HEK293 (cell line): ENCODE data around the gene DKKL1.

Experiments used
- IKZF3 ChIP-seq: fragments of 450-650 bp; IDR thresholded peaks from 2 replicates; pipeline ENCODE4 v1.5.0; 2018; ENCODE audit warnings: missing biosample characterization, mild to moderate bottlenecking, missing genetic modification characterization, moderate library complexity
- KLF7 ChIP-seq: fragments of 450-650 bp; formaldehyde crosslinking; IDR thresholded peaks from 2 replicates; pipeline ENCODE4 v1.5.1; 2016; ENCODE audit warnings: missing biosample characterization, missing genetic modification characterization, borderline replicate concordance
- PRDM1 ChIP-seq: fragments of 450-650 bp; formaldehyde crosslinking; IDR thresholded peaks from 2 replicates; pipeline ENCODE4; 2016; ENCODE audit warnings: missing biosample characterization, missing genetic modification characterization
- REPIN1 ChIP-seq: fragments of 450-650 bp; formaldehyde crosslinking; IDR thresholded peaks from 2 replicates; pipeline ENCODE4 v1.5.1; 2017; ENCODE audit warnings: missing biosample characterization, missing genetic modification characterization, low read depth
- ZBTB48 ChIP-seq: fragments of 450-650 bp; formaldehyde crosslinking; IDR thresholded peaks from 2 replicates; pipeline ENCODE4 v1.5.1; 2016; ENCODE audit warnings: missing biosample characterization, missing genetic modification characterization
- ZEB2 ChIP-seq: fragments of 450-650 bp; formaldehyde crosslinking; IDR thresholded peaks from 2 replicates; pipeline ENCODE4 v1.5.1; 2016; ENCODE audit warnings: missing biosample characterization, missing genetic modification characterization
- ZNF10 ChIP-seq: fragments of 450-650 bp; formaldehyde crosslinking; IDR thresholded peaks from 2 replicates; pipeline ENCODE4 v1.5.1; 2017; ENCODE audit warnings: missing biosample characterization, missing genetic modification characterization
- ZNF112 ChIP-seq: fragments of 450-650 bp; formaldehyde crosslinking; IDR thresholded peaks from 2 replicates; pipeline ENCODE4 v1.5.0; 2017; ENCODE audit warnings: missing biosample characterization, missing genetic modification characterization
- ZNF157 ChIP-seq: fragments of 450-650 bp; formaldehyde crosslinking; IDR thresholded peaks from 2 replicates; pipeline ENCODE4 v1.5.1; 2016; ENCODE audit warnings: missing biosample characterization, missing genetic modification characterization
- ZNF2 ChIP-seq: fragments of 450-650 bp; formaldehyde crosslinking; IDR thresholded peaks from 2 replicates; pipeline ENCODE4 v1.5.1; 2016; ENCODE audit warnings: missing biosample characterization, missing genetic modification characterization
- ZNF211 ChIP-seq: fragments of 450-650 bp; formaldehyde crosslinking; IDR thresholded peaks from 2 replicates; pipeline ENCODE4 v1.5.1; 2016; ENCODE audit warnings: low read depth, missing biosample characterization, missing genetic modification characterization
- ZNF366 ChIP-seq: fragments of 450-650 bp; formaldehyde crosslinking; conservative IDR thresholded peaks from 2 replicates; pipeline ENCODE4 v1.5.1; 2016; ENCODE audit warnings: missing biosample characterization, missing genetic modification characterization
- ZNF394 ChIP-seq: fragments of 450-650 bp; formaldehyde crosslinking; IDR thresholded peaks from 2 replicates; pipeline ENCODE4 v1.5.1; 2016; ENCODE audit warnings: missing biosample characterization, missing genetic modification characterization, mild to moderate bottlenecking, moderate library complexity, borderline replicate concordance
- ZNF404 ChIP-seq: fragments of 450-650 bp; formaldehyde crosslinking; IDR thresholded peaks from 2 replicates; pipeline ENCODE4 v1.5.1; 2017; ENCODE audit warnings: missing biosample characterization, missing genetic modification characterization
- ZNF433 ChIP-seq: fragments of 450-650 bp; formaldehyde crosslinking; IDR thresholded peaks from 2 replicates; pipeline ENCODE4 v1.5.1; 2016; ENCODE audit warnings: missing biosample characterization, missing genetic modification characterization, low read depth
- ZNF510 ChIP-seq: fragments of 450-650 bp; formaldehyde crosslinking; IDR thresholded peaks from 2 replicates; pipeline ENCODE4 v1.5.1; 2018; ENCODE audit warnings: mild to moderate bottlenecking, missing genetic modification characterization, missing biosample characterization; ENCODE audit not compliant: insufficient replicate concordance
- ZNF529 ChIP-seq: fragments of 450-650 bp; formaldehyde crosslinking; IDR thresholded peaks from 2 replicates; pipeline ENCODE4 v1.5.1; 2017; ENCODE audit warnings: missing genetic modification characterization, missing biosample characterization; ENCODE audit not compliant: insufficient replicate concordance
- ZNF558 ChIP-seq: fragments of 450-650 bp; formaldehyde crosslinking; IDR thresholded peaks from 2 replicates; pipeline ENCODE4 v1.5.1; 2016; ENCODE audit warnings: missing biosample characterization, missing genetic modification characterization
- ZNF560 ChIP-seq: fragments of 450-650 bp; formaldehyde crosslinking; IDR thresholded peaks from 2 replicates; pipeline ENCODE4 v1.5.1; 2017; ENCODE audit warnings: missing biosample characterization, missing genetic modification characterization, borderline replicate concordance
- ZNF600 ChIP-seq: fragments of 450-650 bp; formaldehyde crosslinking; IDR thresholded peaks from 2 replicates; pipeline ENCODE4 v1.5.1; 2016; ENCODE audit warnings: missing biosample characterization, missing genetic modification characterization
- ZNF623 ChIP-seq: fragments of 450-650 bp; formaldehyde crosslinking; IDR thresholded peaks from 2 replicates; pipeline ENCODE4 v1.5.1; 2016; ENCODE audit warnings: missing biosample characterization, missing genetic modification characterization
- ZNF658 ChIP-seq: fragments of 450-650 bp; formaldehyde crosslinking; IDR thresholded peaks from 2 replicates; pipeline ENCODE4; 2016; ENCODE audit warnings: missing biosample characterization, missing genetic modification characterization
- TF ChIP-seq, protein P1 (sequence below): fragments of 450-650 bp; formaldehyde crosslinking; conservative IDR thresholded peaks from 2 replicates; pipeline ENCODE4 v1.5.1; 2016; ENCODE audit warnings: low read depth, missing biosample characterization, missing genetic modification characterization
- TF ChIP-seq, protein P2 (sequence below): fragments of 450-650 bp; formaldehyde crosslinking; IDR thresholded peaks from 2 replicates; pipeline ENCODE4 v1.5.1; 2016; ENCODE audit warnings: missing biosample characterization, missing genetic modification characterization
- TF ChIP-seq, protein P3 (sequence below): fragments of 450-650 bp; formaldehyde crosslinking; IDR thresholded peaks from 2 replicates; pipeline ENCODE4 v1.5.1; 2016; ENCODE audit warnings: missing biosample characterization, missing genetic modification characterization, borderline replicate concordance
- TF ChIP-seq, protein P4 (sequence below): fragments of 450-650 bp; formaldehyde crosslinking; IDR thresholded peaks from 2 replicates; pipeline ENCODE4 v1.5.1; 2016; ENCODE audit warnings: missing biosample characterization, missing genetic modification characterization
- TF ChIP-seq, protein P5 (sequence below): fragments of 450-650 bp; formaldehyde crosslinking; IDR thresholded peaks from 2 replicates; pipeline ENCODE4 v1.5.1; 2016; ENCODE audit warnings: missing biosample characterization, missing genetic modification characterization, low read depth
- TF ChIP-seq, protein P6 (sequence below): fragments of 450-650 bp; formaldehyde crosslinking; IDR thresholded peaks from 2 replicates; pipeline ENCODE4 v1.5.1; 2016; ENCODE audit warnings: missing biosample characterization, missing genetic modification characterization

Gene DKKL1

DNA sequence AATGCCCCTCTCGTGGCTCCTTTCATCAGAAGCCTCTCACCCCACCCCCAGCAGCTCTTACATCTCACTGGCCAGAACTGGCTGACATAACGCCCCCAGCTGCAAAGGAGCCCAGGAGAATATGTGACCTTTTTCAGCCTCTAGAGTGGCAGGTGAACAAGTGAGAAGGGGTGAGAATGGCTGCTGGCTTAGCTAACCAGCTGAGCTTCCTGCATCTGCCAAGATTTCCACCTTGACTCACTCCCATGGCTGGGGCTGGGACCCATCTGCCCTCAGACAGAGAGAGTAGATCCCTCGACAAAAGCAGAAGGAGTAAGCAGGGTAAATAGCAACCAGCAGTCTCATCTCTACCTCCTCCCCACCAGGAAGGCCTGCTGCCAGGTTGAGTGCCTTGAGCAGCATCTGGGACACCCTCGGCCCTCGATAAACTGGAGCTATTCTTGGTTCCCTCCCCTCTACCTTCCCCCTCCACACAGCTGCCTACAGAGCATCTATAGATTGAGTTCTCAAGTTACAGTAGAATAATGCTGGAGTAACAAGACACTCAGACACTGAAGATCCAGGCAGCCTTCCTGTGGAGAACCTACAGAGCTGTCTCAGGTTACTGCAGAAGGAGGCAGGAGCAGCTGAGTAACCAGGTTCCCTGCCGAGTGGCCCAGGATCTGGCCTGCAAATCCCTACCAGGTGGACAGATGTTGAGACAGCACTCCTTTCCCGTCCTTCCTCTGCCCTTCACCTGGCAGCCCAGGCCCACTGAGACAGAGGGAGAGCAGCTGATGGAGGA, 39.9 kb downstream of the DKKL1 start (continued):
- TF ChIP-seq, protein P1, sequence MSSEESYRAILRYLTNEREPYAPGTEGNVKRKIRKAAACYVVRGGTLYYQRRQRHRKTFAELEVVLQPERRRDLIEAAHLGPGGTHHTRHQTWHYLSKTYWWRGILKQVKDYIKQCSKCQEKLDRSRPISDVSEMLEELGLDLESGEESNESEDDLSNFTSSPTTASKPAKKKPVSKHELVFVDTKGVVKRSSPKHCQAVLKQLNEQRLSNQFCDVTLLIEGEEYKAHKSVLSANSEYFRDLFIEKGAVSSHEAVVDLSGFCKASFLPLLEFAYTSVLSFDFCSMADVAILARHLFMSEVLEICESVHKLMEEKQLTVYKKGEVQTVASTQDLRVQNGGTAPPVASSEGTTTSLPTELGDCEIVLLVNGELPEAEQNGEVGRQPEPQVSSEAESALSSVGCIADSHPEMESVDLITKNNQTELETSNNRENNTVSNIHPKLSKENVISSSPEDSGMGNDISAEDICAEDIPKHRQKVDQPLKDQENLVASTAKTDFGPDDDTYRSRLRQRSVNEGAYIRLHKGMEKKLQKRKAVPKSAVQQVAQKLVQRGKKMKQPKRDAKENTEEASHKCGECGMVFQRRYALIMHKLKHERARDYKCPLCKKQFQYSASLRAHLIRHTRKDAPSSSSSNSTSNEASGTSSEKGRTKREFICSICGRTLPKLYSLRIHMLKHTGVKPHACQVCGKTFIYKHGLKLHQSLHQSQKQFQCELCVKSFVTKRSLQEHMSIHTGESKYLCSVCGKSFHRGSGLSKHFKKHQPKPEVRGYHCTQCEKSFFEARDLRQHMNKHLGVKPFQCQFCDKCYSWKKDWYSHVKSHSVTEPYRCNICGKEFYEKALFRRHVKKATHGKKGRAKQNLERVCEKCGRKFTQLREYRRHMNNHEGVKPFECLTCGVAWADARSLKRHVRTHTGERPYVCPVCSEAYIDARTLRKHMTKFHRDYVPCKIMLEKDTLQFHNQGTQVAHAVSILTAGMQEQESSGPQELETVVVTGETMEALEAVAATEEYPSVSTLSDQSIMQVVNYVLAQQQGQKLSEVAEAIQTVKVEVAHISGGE (tag by site-specific recombination): peak; percentile 71
- TF ChIP-seq ZNF600 (tag by site-specific recombination): peak; percentile 96
- no peak for TF ChIP-seq ZNF404 (tag by site-specific recombination)
- no peak for TF ChIP-seq ZNF211 (tag by site-specific recombination)
- TF ChIP-seq ZNF366 (tag by site-specific recombination): peak; percentile 74
- no peak for TF ChIP-seq KLF7 (tag by site-specific recombination)
- no peak for TF ChIP-seq ZNF433
- TF ChIP-seq PRDM1 (tag by site-specific recombination): no peak
- no peak for TF ChIP-seq ZNF658 (tag by site-specific recombination)
- TF ChIP-seq ZNF394: peak; percentile 90
- peak; percentile 90 for TF ChIP-seq ZNF2 (tag by site-specific recombination)
- TF ChIP-seq ZNF560 (tag by site-specific recombination): no peak
- no peak for TF ChIP-seq ZNF529 (tag by site-specific recombination)
- no peak for TF ChIP-seq ZNF623 (tag by site-specific recombination)
- TF ChIP-seq, protein P2, sequence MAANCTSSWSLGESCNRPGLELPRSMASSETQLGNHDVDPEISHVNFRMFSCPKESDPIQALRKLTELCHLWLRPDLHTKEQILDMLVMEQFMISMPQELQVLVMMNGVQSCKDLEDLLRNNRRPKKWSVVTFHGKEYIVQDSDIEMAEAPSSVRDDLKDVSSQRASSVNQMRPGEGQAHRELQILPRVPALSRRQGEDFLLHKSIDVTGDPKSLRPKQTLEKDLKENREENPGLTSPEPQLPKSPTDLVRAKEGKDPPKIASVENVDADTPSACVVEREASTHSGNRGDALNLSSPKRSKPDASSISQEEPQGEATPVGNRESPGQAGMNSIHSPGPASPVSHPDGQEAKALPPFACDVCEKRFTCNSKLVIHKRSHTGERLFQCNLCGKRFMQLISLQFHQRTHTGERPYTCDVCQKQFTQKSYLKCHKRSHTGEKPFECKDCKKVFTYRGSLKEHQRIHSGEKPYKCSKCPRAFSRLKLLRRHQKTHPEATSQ (tag by site-specific recombination): no peak
- TF ChIP-seq ZNF112 (tag by site-specific recombination): no peak
- TF ChIP-seq, protein P3, sequence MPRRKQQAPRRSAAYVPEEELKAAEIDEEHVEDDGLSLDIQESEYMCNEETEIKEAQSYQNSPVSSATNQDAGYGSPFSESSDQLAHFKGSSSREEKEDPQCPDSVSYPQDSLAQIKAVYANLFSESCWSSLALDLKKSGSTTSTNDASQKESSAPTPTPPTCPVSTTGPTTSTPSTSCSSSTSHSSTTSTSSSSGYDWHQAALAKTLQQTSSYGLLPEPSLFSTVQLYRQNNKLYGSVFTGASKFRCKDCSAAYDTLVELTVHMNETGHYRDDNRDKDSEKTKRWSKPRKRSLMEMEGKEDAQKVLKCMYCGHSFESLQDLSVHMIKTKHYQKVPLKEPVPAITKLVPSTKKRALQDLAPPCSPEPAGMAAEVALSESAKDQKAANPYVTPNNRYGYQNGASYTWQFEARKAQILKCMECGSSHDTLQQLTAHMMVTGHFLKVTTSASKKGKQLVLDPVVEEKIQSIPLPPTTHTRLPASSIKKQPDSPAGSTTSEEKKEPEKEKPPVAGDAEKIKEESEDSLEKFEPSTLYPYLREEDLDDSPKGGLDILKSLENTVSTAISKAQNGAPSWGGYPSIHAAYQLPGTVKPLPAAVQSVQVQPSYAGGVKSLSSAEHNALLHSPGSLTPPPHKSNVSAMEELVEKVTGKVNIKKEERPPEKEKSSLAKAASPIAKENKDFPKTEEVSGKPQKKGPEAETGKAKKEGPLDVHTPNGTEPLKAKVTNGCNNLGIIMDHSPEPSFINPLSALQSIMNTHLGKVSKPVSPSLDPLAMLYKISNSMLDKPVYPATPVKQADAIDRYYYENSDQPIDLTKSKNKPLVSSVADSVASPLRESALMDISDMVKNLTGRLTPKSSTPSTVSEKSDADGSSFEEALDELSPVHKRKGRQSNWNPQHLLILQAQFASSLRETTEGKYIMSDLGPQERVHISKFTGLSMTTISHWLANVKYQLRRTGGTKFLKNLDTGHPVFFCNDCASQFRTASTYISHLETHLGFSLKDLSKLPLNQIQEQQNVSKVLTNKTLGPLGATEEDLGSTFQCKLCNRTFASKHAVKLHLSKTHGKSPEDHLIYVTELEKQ (tag by site-specific recombination): no peak
- no peak for TF ChIP-seq ZNF510 (tag by site-specific recombination)
- TF ChIP-seq, protein P4, sequence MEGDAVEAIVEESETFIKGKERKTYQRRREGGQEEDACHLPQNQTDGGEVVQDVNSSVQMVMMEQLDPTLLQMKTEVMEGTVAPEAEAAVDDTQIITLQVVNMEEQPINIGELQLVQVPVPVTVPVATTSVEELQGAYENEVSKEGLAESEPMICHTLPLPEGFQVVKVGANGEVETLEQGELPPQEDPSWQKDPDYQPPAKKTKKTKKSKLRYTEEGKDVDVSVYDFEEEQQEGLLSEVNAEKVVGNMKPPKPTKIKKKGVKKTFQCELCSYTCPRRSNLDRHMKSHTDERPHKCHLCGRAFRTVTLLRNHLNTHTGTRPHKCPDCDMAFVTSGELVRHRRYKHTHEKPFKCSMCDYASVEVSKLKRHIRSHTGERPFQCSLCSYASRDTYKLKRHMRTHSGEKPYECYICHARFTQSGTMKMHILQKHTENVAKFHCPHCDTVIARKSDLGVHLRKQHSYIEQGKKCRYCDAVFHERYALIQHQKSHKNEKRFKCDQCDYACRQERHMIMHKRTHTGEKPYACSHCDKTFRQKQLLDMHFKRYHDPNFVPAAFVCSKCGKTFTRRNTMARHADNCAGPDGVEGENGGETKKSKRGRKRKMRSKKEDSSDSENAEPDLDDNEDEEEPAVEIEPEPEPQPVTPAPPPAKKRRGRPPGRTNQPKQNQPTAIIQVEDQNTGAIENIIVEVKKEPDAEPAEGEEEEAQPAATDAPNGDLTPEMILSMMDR: no peak
- no peak for TF ChIP-seq ZNF157 (tag by site-specific recombination)
- TF ChIP-seq ZEB2 (tag by site-specific recombination): peak; percentile 33; the same call in 1 of the 2 replicates
- 0 out of 2 replicates have a peak, but pooled peaks have one; percentile 27 for TF ChIP-seq ZNF10 (tag by site-specific recombination)
- no peak for TF ChIP-seq ZBTB48 (tag by site-specific recombination)
- 0 out of 2 replicates have a peak, but pooled peaks have one; percentile 26 for TF ChIP-seq ZNF558 (tag by site-specific recombination)
- TF ChIP-seq, protein P5, sequence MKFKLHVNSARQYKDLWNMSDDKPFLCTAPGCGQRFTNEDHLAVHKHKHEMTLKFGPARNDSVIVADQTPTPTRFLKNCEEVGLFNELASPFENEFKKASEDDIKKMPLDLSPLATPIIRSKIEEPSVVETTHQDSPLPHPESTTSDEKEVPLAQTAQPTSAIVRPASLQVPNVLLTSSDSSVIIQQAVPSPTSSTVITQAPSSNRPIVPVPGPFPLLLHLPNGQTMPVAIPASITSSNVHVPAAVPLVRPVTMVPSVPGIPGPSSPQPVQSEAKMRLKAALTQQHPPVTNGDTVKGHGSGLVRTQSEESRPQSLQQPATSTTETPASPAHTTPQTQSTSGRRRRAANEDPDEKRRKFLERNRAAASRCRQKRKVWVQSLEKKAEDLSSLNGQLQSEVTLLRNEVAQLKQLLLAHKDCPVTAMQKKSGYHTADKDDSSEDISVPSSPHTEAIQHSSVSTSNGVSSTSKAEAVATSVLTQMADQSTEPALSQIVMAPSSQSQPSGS (tag by site-specific recombination): no peak
- TF ChIP-seq IKZF3: peak; percentile 91
- TF ChIP-seq, protein P6, sequence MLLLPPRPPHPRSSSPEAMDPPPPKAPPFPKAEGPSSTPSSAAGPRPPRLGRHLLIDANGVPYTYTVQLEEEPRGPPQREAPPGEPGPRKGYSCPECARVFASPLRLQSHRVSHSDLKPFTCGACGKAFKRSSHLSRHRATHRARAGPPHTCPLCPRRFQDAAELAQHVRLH: peak; percentile 51
- TF ChIP-seq REPIN1 (tag by site-specific recombination): no peak
